Measurements from ENCODE around the gene MTAP. TPM values are rescaled to one million over a fixed set of nuclear protein-coding genes. Genes with fewer than 3 reads are reported as not detected.

Gene MTAP
- total RNA-seq, 1 donor from 2014 or later, result 56.1 TPM

DNA sequence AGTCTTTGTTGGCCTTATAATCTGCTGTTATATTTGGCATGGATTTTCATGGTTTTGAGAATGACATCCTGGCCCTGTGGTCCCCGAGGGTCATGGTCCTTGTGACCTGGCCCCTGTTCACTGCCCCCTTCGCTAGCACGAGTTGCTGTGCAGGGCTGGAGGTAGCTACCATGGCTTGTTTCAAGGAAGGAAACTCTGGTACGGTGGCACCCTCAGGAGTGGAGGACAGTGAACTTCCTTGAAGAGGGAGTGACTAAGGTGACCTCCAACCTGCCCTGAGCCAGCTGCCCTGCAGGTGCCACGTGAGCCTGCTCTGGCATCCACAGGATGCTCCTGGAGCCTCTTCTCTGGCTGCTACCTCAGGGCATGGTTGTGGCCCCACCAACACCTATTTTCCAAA lies 62.1 kb downstream of the MTAP start:
- no peak overlapping the region for H3K27ac Mint-ChIP-seq (ENCODE audit: unreplicated experiment)
- peaks cover 5% of the 10 kb centered on the region for H3K79me2 ChIP-seq (ENCODE audit: insufficient read depth, low read length)
- no peak overlapping the region for H3K4me3 Mint-ChIP-seq (ENCODE audit: unreplicated experiment)
- no peaks in the 10 kb centered on the region for H3K9me3 ChIP-seq (ENCODE audit: insufficient read depth, low read depth, low read length)
- no peaks in the 10 kb centered on the region for H4K20me1 ChIP-seq (ENCODE audit: insufficient read depth, low read length)
- peaks cover 51% of the 10 kb centered on the region for H3K36me3 ChIP-seq (ENCODE audit: insufficient read depth, low read length)
- FAIRE-seq (no peak), DNase-seq (ENCODE audit: low read depth) (no peak)
- H3K36me3 Mint-ChIP-seq (ENCODE audit: low read depth, unreplicated experiment), result peaks cover 13% of the 10 kb centered on the region
- H3K4me3 ChIP-seq (ENCODE audit: insufficient read depth, low read depth, low read length), result no peak overlapping the region
- TF ChIP-seq EZH2 (IDR thresholded peaks at IDR 0.05; ENCODE audit: insufficient read depth, low read length), result no peak
- TF ChIP-seq CTCF (IDR thresholded peaks at IDR 0.05; ENCODE audit: insufficient read depth, low read depth, low read length), result no peak
- no peaks in the 10 kb centered on the region for H3K27me3 ChIP-seq (ENCODE audit: insufficient read depth, low read length)
- no peaks in the 10 kb centered on the region for H3K9me3 Mint-ChIP-seq (ENCODE audit: unreplicated experiment)
- H3K4me2 ChIP-seq (ENCODE audit: low read length), result no peak overlapping the region
- H2AFZ ChIP-seq (ENCODE audit: low read depth, low read length), result no peak overlapping the region
- no peaks in the 10 kb centered on the region for H3K4me1 ChIP-seq (ENCODE audit: insufficient read depth, low read length)
- H3K27me3 Mint-ChIP-seq (ENCODE audit: low read depth, unreplicated experiment), result no peaks in the 10 kb centered on the region
- H3K4me1 Mint-ChIP-seq (ENCODE audit: low read depth, unreplicated experiment), result no peaks in the 10 kb centered on the region
- no peak overlapping the region for H3K9ac ChIP-seq (ENCODE audit: low read length)
- no peak overlapping the region for H3K27ac ChIP-seq (ENCODE audit: low read depth, low read length)

GRCh38 chr9:21866302-21866701 lies 63.9 kb downstream of the MTAP start:
- Mint-ChIP-seq H3K36me3 (ENCODE audit: low read depth, unreplicated experiment) (peaks cover 13% of the 10 kb centered on the region), H3K4me3 (ENCODE audit: unreplicated experiment) (no peak overlapping the region), H3K4me1 (ENCODE audit: low read depth, unreplicated experiment) (no peaks in the 10 kb centered on the region), H3K27ac (ENCODE audit: unreplicated experiment) (no peak overlapping the region), H3K27me3 (ENCODE audit: low read depth, unreplicated experiment) (no peaks in the 10 kb centered on the region), H3K9me3 (ENCODE audit: unreplicated experiment) (no peaks in the 10 kb centered on the region)
- H4K20me1 ChIP-seq (ENCODE audit: insufficient read depth, low read length), result no peaks in the 10 kb centered on the region
- H3K4me3 ChIP-seq (ENCODE audit: insufficient read depth, low read depth, low read length), result no peak overlapping the region
- H3K4me1 ChIP-seq (ENCODE audit: insufficient read depth, low read length), result no peaks in the 10 kb centered on the region
- TF ChIP-seq CTCF (IDR thresholded peaks at IDR 0.05; ENCODE audit: insufficient read depth, low read depth, low read length), result no peak
- TF ChIP-seq EZH2 (IDR thresholded peaks at IDR 0.05; ENCODE audit: insufficient read depth, low read length), result no peak
- H3K36me3 ChIP-seq (ENCODE audit: insufficient read depth, low read length), result peaks cover 39% of the 10 kb centered on the region
- H3K79me2 ChIP-seq (ENCODE audit: insufficient read depth, low read length), result peaks cover 5% of the 10 kb centered on the region
- no peaks in the 10 kb centered on the region for H3K9me3 ChIP-seq (ENCODE audit: insufficient read depth, low read depth, low read length)
- no peaks in the 10 kb centered on the region for H3K27me3 ChIP-seq (ENCODE audit: insufficient read depth, low read length)
- H2AFZ ChIP-seq (ENCODE audit: low read depth, low read length), result no peak overlapping the region
- DNase-seq (ENCODE audit: low read depth) (no peak), FAIRE-seq (peak; percentile 32)
- H3K4me2 ChIP-seq (ENCODE audit: low read length), result no peak overlapping the region
- no peak overlapping the region for H3K9ac ChIP-seq (ENCODE audit: low read length)
- H3K27ac ChIP-seq (ENCODE audit: low read depth, low read length), result no peak overlapping the region

DNA sequence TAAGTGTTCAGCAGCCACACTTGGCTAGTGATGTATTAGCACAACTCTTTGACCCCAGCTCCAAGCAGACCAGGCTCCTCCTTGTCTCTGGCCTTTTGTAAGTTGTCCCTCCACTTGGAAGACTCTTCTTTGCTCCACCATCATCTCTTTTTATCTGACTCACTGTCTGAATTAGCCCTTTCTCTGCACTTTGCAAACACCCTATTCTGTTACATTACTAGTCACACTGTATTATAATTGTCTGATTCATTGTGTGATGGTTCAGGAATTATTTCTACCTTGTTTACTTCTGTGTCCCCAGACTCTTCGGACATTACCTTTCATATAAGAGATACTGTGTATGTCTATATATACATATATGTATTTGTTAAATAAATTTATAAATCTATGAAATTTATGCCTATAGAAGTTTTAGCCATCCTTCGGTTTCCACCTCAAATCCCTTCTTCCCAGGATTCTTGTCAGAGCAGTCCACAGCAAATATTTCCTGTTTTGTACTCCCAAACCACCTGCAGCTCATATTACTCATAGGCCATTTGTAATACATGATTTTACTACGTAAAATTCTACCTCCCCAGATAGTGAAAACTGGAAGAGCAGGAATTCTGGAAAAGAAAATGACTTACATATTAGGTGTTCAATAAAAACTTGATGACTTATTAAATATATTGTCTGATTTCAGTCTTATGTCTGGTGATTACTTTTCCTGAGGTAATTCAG lies 69.0 kb downstream of the MTAP start:
- Histone ChIP-seq H2AFZ (ENCODE audit: low read depth, low read length) (no peak overlapping the region), H4K20me1 (ENCODE audit: insufficient read depth, low read length) (no peaks in the 10 kb centered on the region), H3K36me3 (ENCODE audit: insufficient read depth, low read length) (peaks cover 10% of the 10 kb centered on the region), H3K9me3 (ENCODE audit: insufficient read depth, low read depth, low read length) (no peaks in the 10 kb centered on the region), H3K4me2 (ENCODE audit: low read length) (no peak overlapping the region), H3K27me3 (ENCODE audit: insufficient read depth, low read length) (no peaks in the 10 kb centered on the region), H3K4me1 (ENCODE audit: insufficient read depth, low read length) (peaks cover 13% of the 10 kb centered on the region), H3K79me2 (ENCODE audit: insufficient read depth, low read length) (peaks cover 10% of the 10 kb centered on the region), H3K27ac (ENCODE audit: low read depth, low read length) (no peak overlapping the region), H3K9ac (ENCODE audit: low read length) (no peak overlapping the region), H3K4me3 (ENCODE audit: insufficient read depth, low read depth, low read length) (no peak overlapping the region)
- Mint-ChIP-seq H3K9me3 (ENCODE audit: unreplicated experiment) (peaks cover 2% of the 10 kb centered on the region), H3K4me1 (ENCODE audit: low read depth, unreplicated experiment) (peaks cover 10% of the 10 kb centered on the region), H3K36me3 (ENCODE audit: low read depth, unreplicated experiment) (peaks cover 12% of the 10 kb centered on the region), H3K4me3 (ENCODE audit: unreplicated experiment) (no peak overlapping the region), H3K27me3 (ENCODE audit: low read depth, unreplicated experiment) (no peaks in the 10 kb centered on the region), H3K27ac (ENCODE audit: unreplicated experiment) (no peak overlapping the region)
- no peak for TF ChIP-seq EZH2 (IDR thresholded peaks at IDR 0.05; ENCODE audit: insufficient read depth, low read length)
- DNase-seq (ENCODE audit: low read depth), result peak; percentile 23
- no peak for FAIRE-seq
